NOMO-1 treated with DMSO at 0.1 percent for 48 hours (cell line): Measurements from ENCODE around the gene GAS2L2.

Experiments
- DNase-seq: peaks from one replicate; lab custom pipeline; 2025; ENCODE audit not compliant: unreplicated experiment; lab: John Stamatoyannopoulos, UW

Gene GAS2L2

GRCh38 chr17:35752945-35753764 is at the start of gene GAS2L2:
Gene GAS2L2, minus strand, starts transcription at chr17:35753239. Its CDS starts 389 bp downstream, at chr17:35752850.
- DNase-seq, result no peak

GRCh38 chr17:35801583-35802224 is 48.7 kb upstream of the GAS2L2 start:
- DNase-seq, result no peak

- DNase-seq, result no peak
These were observed 46.9 kb upstream of the GAS2L2 start for GRCh38 chr17:35799942-35800341.

GRCh38 chr17:35797918-35798317 is 44.9 kb upstream of the GAS2L2 start:
- no peak for DNase-seq

GRCh38 chr17:35797370-35797769 is 44.3 kb upstream of the GAS2L2 start:
- DNase-seq, result no peak

GRCh38 chr17:35796942-35797341 is 43.9 kb upstream of the GAS2L2 start:
- no peak for DNase-seq

- no peak for DNase-seq
These were observed 42.8 kb upstream of the GAS2L2 start for GRCh38 chr17:35795871-35796265.

GRCh38 chr17:35795007-35795870 is 42.2 kb upstream of the GAS2L2 start, which contains the start of gene MMP28:
Gene MMP28, minus strand, starts transcription at chr17:35795641. Its CDS starts 264 bp downstream, at chr17:35795377.
- DNase-seq, result no peak

- DNase-seq, result no peak
These were observed 40.2 kb upstream of the GAS2L2 start for GRCh38 chr17:35793257-35793656.

GRCh38 chr17:35791681-35792350 is 38.8 kb upstream of the GAS2L2 start:
- no peak for DNase-seq

- DNase-seq, result no peak
These were observed 37.8 kb upstream of the GAS2L2 start for GRCh38 chr17:35790841-35791240.

- no peak for DNase-seq
These were observed 35.7 kb upstream of the GAS2L2 start for GRCh38 chr17:35788477-35789368.

- DNase-seq, result no peak
These were observed 33.9 kb upstream of the GAS2L2 start for GRCh38 chr17:35786941-35787432.

- no peak for DNase-seq
These were observed 31.9 kb upstream of the GAS2L2 start for GRCh38 chr17:35784895-35785294.

GRCh38 chr17:35780950-35781349 is 27.9 kb upstream of the GAS2L2 start:
- DNase-seq, result no peak

- DNase-seq, result no peak
These were observed 25.7 kb upstream of the GAS2L2 start for GRCh38 chr17:35778641-35779196.

- DNase-seq, result no peak
These were observed 22.5 kb upstream of the GAS2L2 start for GRCh38 chr17:35775583-35775982.

GRCh38 chr17:35775039-35775438 is 22.0 kb upstream of the GAS2L2 start:
- DNase-seq, result no peak

GRCh38 chr17:35774499-35774898 is 21.5 kb upstream of the GAS2L2 start:
- DNase-seq, result no peak
